Measurements from ENCODE around the gene APPBP2. TPM values are rescaled to one million over a fixed set of nuclear protein-coding genes. Genes with fewer than 3 reads are reported as not detected.
"Not testable (repeated sequence)": the region's sequence is repeated elsewhere in the genome, so short reads cannot be mapped to it uniquely, and the experiment has no call there.

Gene APPBP2
- total RNA-seq, 2 experiments from 2014 or later: 22.5 to 25.7 TPM

- ChIA-PET CTCF (interaction anchor here (1.0 kb wide), 1 partner anchor 307 kb away, joined by 3 read pairs; no protein-coding TSS in a partner anchor), POLR2A (no interaction called here)
Measured at GRCh38 chr17:60445144-60445543, 80.9 kb downstream of the APPBP2 start.

GRCh38 chr17:60443713-60444112 lies 82.3 kb downstream of the APPBP2 start:
- ChIA-PET CTCF (no interaction called here), POLR2A (no interaction called here)

- POLR2A ChIA-PET: no interaction called here
- CTCF ChIA-PET: interaction anchor here (0.6 kb wide), 1 partner anchor 22 kb away, joined by 3 read pairs; no protein-coding TSS in a partner anchor
Measured at GRCh38 chr17:60442271-60443173, 83.5 kb downstream of the APPBP2 start.

GRCh38 chr17:60439501-60439900 lies 86.5 kb downstream of the APPBP2 start:
- CTCF ChIA-PET: interaction anchor here (1.5 kb wide), 1 partner anchor 298 kb away, joined by 4 read pairs; no protein-coding TSS in a partner anchor
- POLR2A ChIA-PET: no interaction called here

GRCh38 chr17:60436676-60437075 lies 89.4 kb downstream of the APPBP2 start:
- ChIA-PET POLR2A (no interaction called here), CTCF (no interaction called here)

- ChIA-PET CTCF (no interaction called here), POLR2A (no interaction called here)
Measured at GRCh38 chr17:60435244-60436167, 90.5 kb downstream of the APPBP2 start.

- POLR2A ChIA-PET, CTCF ChIA-PET: not testable (repeated sequence)
Measured at GRCh38 chr17:60433021-60433997, 92.7 kb downstream of the APPBP2 start.

GRCh38 chr17:60430561-60430960 lies 95.5 kb downstream of the APPBP2 start:
- CTCF ChIA-PET: interaction anchor here (1.2 kb wide), 1 partner anchor 288 kb away, joined by 3 read pairs; no protein-coding TSS in a partner anchor
- POLR2A ChIA-PET: not testable (repeated sequence)

- POLR2A ChIA-PET, CTCF ChIA-PET: not testable (repeated sequence)
Measured at GRCh38 chr17:60428491-60428890, 97.6 kb downstream of the APPBP2 start.

- CTCF ChIA-PET: no interaction called here
- POLR2A ChIA-PET: no interaction called here
Measured at GRCh38 chr17:60426596-60426995, 99.4 kb downstream of the APPBP2 start.

- ChIA-PET CTCF (interaction anchor here (1.2 kb wide), 1 partner anchor 110 kb away, joined by 3 read pairs; no protein-coding TSS in a partner anchor), POLR2A (no interaction called here)
Measured at GRCh38 chr17:60425626-60426025, 100.4 kb downstream of the APPBP2 start.

- ChIA-PET CTCF (no interaction called here), POLR2A (no interaction called here)
Measured at GRCh38 chr17:60423865-60424264, 102.2 kb downstream of the APPBP2 start.

GRCh38 chr17:60422162-60422665 lies 103.8 kb downstream of the APPBP2 start, which contains the start of gene CHCT1:
Gene CHCT1 (plus strand): TSS chr17:60422489. CDS start chr17:60422593, 104 bp downstream.
- POLR2A ChIA-PET: no interaction called here
- CTCF ChIA-PET: interaction anchor here (0.8 kb wide), 1 partner anchor 16 kb away, joined by 3 read pairs; no protein-coding TSS in a partner anchor

GRCh38 chr17:60421273-60422161 lies 104.5 kb downstream of the APPBP2 start:
- POLR2A ChIA-PET: no interaction called here
- CTCF ChIA-PET: interaction anchor here (0.5 to 1.3 kb wide), 7 partner anchors 8 to 63 kb away, joined by 3 to 4 read pairs (median 3); no protein-coding TSS in a partner anchor

- CTCF ChIA-PET, POLR2A ChIA-PET: not testable (repeated sequence)
Measured at GRCh38 chr17:60419875-60420274, 106.2 kb downstream of the APPBP2 start.

- CTCF ChIA-PET: interaction anchor here (0.7 kb wide), 1 partner anchor 1673 kb away, joined by 3 read pairs; no protein-coding TSS in a partner anchor
- POLR2A ChIA-PET: not testable (repeated sequence)
Measured at GRCh38 chr17:60419003-60419402, 107.0 kb downstream of the APPBP2 start.

GRCh38 chr17:60416368-60416925 lies 109.6 kb downstream of the APPBP2 start:
- ChIA-PET POLR2A (no interaction called here), CTCF (no interaction called here)
